GM12801 (cell line): Measurements from ENCODE around the gene NDUFB2.

ENCODE experiments used
- CTCF ChIP-seq: IDR thresholded peaks from one replicate; pipeline ENCODE4 v1.5.1; 2011; ENCODE audit warnings: control low read depth; ENCODE audit not compliant: insufficient read length; ENCODE audit errors: extremely low read depth

NDUFB2 gene

GRCh38 chr7:140680886-140681285, 15.6 kb upstream of the NDUFB2 start:
- no peak for TF ChIP-seq CTCF

- no peak for TF ChIP-seq CTCF
Observed at GRCh38 chr7:140681766-140682165, 14.7 kb upstream of the NDUFB2 start.

GRCh38 chr7:140683657-140684056, 12.9 kb upstream of the NDUFB2 start:
- no peak for TF ChIP-seq CTCF

GRCh38 chr7:140684066-140684950, 12.2 kb upstream of the NDUFB2 start:
- no peak for TF ChIP-seq CTCF

- no peak for TF ChIP-seq CTCF
Observed at GRCh38 chr7:140685407-140686087, 11.0 kb upstream of the NDUFB2 start.

GRCh38 chr7:140686921-140687320, 9.6 kb upstream of the NDUFB2 start:
- no peak for TF ChIP-seq CTCF

GRCh38 chr7:140688341-140688740, 8.2 kb upstream of the NDUFB2 start:
- TF ChIP-seq CTCF = no peak
